H1 (cell line): Measurements from ENCODE around the gene AZGP1. TPM values are rescaled to one million over a fixed set of nuclear protein-coding genes. Genes with fewer than 3 reads are reported as not detected.

Experiments
- CTCF ChIA-PET: fragments of 300-600 bp; sonication (Branson Sonifier 250); formaldehyde crosslinking; loops from one replicate; lab custom pipeline; 2021; ENCODE audit not compliant: partially characterized antibody; lab: Charles Lee
- POLR2A ChIA-PET: fragments of 300-600 bp; sonication (Branson Sonifier 250); formaldehyde crosslinking; loops from one replicate; lab custom pipeline; 2021; ENCODE audit warnings: inconsistent platforms; ENCODE audit not compliant: partially characterized antibody; lab: Charles Lee
- DNase-seq, 2 experiments: peaks; one replicate each; pipeline versions ENCODE4 v3.0.0 to v3.0.0-alpha.2; 2010 to 2022; ENCODE audit warnings: low spot score in 2 of 2, low read depth in 1 of 2, mixed read lengths in 1 of 2
- FAIRE-seq: peaks from 2 replicates; lab custom pipeline; 2011; peaks lifted over from hg19 to GRCh38; lab: Jason Lieb, UNC
- H2AFZ ChIP-seq: 2 replicates; pipeline ENCODE4 v1.8.1; 2012; ENCODE audit warnings: low read length, inconsistent platforms
- H2AK5ac ChIP-seq: 2 replicates; pipeline ENCODE4 v1.6.1; 2013; ENCODE audit warnings: low read depth, low read length
- H2BK120ac ChIP-seq: replicated peaks from 2 replicates; pipeline ENCODE3; 2013; ENCODE audit warnings: low read depth, low read length, inconsistent platforms
- H2BK12ac ChIP-seq: 2 replicates; pipeline ENCODE4 v1.6.1; 2013; ENCODE audit warnings: low read depth, low read length
- H2BK15ac ChIP-seq: 2 replicates; pipeline ENCODE4 v1.6.1; 2013; ENCODE audit warnings: low read length
- H2BK20ac ChIP-seq: 2 replicates; pipeline ENCODE4 v1.6.1; 2013; ENCODE audit warnings: low read length
- H2BK5ac ChIP-seq: 2 replicates; pipeline ENCODE4 v1.6.1; 2013; ENCODE audit warnings: low read depth, low read length
- H3K14ac ChIP-seq: 2 replicates; pipeline ENCODE4 v1.6.1; 2013; ENCODE audit warnings: inconsistent platforms; ENCODE audit not compliant: insufficient read length
- H3K18ac ChIP-seq: 2 replicates; pipeline ENCODE4 v1.6.1; 2013; ENCODE audit warnings: low read length; ENCODE audit errors: extremely low read depth
- H3K23ac ChIP-seq: 2 replicates; pipeline ENCODE4 v1.6.1; 2013; ENCODE audit warnings: inconsistent platforms; ENCODE audit not compliant: insufficient read length
- H3K23me2 ChIP-seq: 2 replicates; pipeline ENCODE4 v1.6.1; 2013; ENCODE audit warnings: low read depth, low read length
- H3K27ac ChIP-seq: 2 replicates; pipeline ENCODE4 v1.6.1; 2011; ENCODE audit warnings: low read depth, low read length, inconsistent platforms
- H3K27me3 ChIP-seq, 4 experiments: replicated peaks in 1 of 4; 1 replicate in 1 of 4; 2 replicates in 3 of 4; pipeline versions ENCODE4 v1.6.1 to v1.8.1; 2011 to 2013; ENCODE audit warnings: low read length in 3 of 4, mild to moderate bottlenecking in 3 of 4, inconsistent platforms in 2 of 4, mixed read lengths in 2 of 4, moderate library complexity in 1 of 4; ENCODE audit not compliant: control insufficient read depth in 3 of 4, insufficient read depth in 3 of 4; ENCODE audit errors: extremely low read depth in 1 of 4
- H3K36me3 ChIP-seq, 4 experiments: 2 replicates each; pipeline versions ENCODE4 v1.6.1 to v1.8.1; 2011 to 2013; ENCODE audit warnings: mild to moderate bottlenecking in 4 of 4, low read length in 3 of 4, moderate library complexity in 2 of 4, control low read depth in 1 of 4, inconsistent platforms in 1 of 4; ENCODE audit not compliant: insufficient read depth in 4 of 4, control insufficient read depth in 2 of 4
- H3K4ac ChIP-seq: replicated peaks from 2 replicates; pipeline ENCODE3; 2013; ENCODE audit warnings: low read length, low read depth, mixed read lengths, inconsistent platforms; ENCODE audit not compliant: insufficient read length
- H3K4me1 ChIP-seq, 4 experiments: replicated peaks in 1 of 4; 1 replicate in 1 of 4; 2 replicates in 3 of 4; pipeline versions ENCODE4 v1.6.1 to v1.8.1; 2011 to 2013; ENCODE audit warnings: low read length in 3 of 4, inconsistent platforms in 2 of 4, mixed read lengths in 1 of 4; ENCODE audit not compliant: insufficient read depth in 4 of 4, control insufficient read depth in 3 of 4
- H3K4me2 ChIP-seq, 2 experiments: 2 replicates each; pipeline versions ENCODE4 v1.6.1 to v1.8.1; 2011 to 2013; ENCODE audit warnings: low read depth in 2 of 2, low read length in 2 of 2, control low read depth in 1 of 2, inconsistent platforms in 1 of 2, mild to moderate bottlenecking in 1 of 2; ENCODE audit not compliant: insufficient read depth in 1 of 2
- H3K4me3 ChIP-seq, 4 experiments: fragments of 200-600, 300-600 bp in 1 of 4; sonication (generic), shearing (Covaris generic), sonication (Bioruptor Twin) in 1 of 4; 2 replicates each; pipeline versions ENCODE4 v1.5.1 to v1.8.1; 2011 to 2016; ENCODE audit warnings: low read length in 4 of 4, low read depth in 3 of 4, control low read depth in 2 of 4, inconsistent platforms in 2 of 4, mild to moderate bottlenecking in 2 of 4, mixed read lengths in 1 of 4, moderate library complexity in 1 of 4; ENCODE audit not compliant: insufficient read depth in 2 of 4; ENCODE audit errors: extremely low read depth in 1 of 4
- H3K56ac ChIP-seq: replicated peaks from 2 replicates; pipeline ENCODE3; 2013; ENCODE audit warnings: low read depth, mild to moderate bottlenecking, mixed read lengths, low read length, inconsistent platforms; ENCODE audit not compliant: insufficient read length
- H3K79me1 ChIP-seq: 2 replicates; pipeline ENCODE4 v1.6.1; 2013; ENCODE audit warnings: low read depth, low read length, control low read depth
- H3K79me2 ChIP-seq, 2 experiments: 2 replicates each; pipeline versions ENCODE4 v1.6.1 to v1.8.1; 2012 to 2013; ENCODE audit warnings: low read length in 2 of 2, mild to moderate bottlenecking in 2 of 2, inconsistent platforms in 1 of 2; ENCODE audit not compliant: insufficient read depth in 2 of 2, control insufficient read depth in 1 of 2
- H3K9ac ChIP-seq, 4 experiments: replicated peaks in 1 of 4; 1 replicate in 1 of 4; 2 replicates in 3 of 4; pipeline versions ENCODE4 v1.6.1 to v1.8.1; 2011 to 2013; ENCODE audit warnings: low read depth in 3 of 4, low read length in 3 of 4, control low read depth in 2 of 4, mild to moderate bottlenecking in 2 of 4, moderate library complexity in 2 of 4, inconsistent platforms in 1 of 4; ENCODE audit errors: extremely low read depth in 1 of 4
- H3K9me3 ChIP-seq, 2 experiments: 2 replicates each; pipeline versions ENCODE4 v1.6.1 to v1.8.1; 2012 to 2013; ENCODE audit warnings: mild to moderate bottlenecking in 2 of 2, moderate library complexity in 2 of 2, control low read depth in 1 of 2, inconsistent platforms in 1 of 2, low read depth in 1 of 2, low read length in 1 of 2, mixed read lengths in 1 of 2; ENCODE audit not compliant: insufficient read depth in 2 of 2
- H4K20me1 ChIP-seq, 2 experiments: replicated peaks in 1 of 2; 2 replicates each; pipeline versions ENCODE3 to v1.8.1; 2011 to 2013; ENCODE audit warnings: inconsistent platforms in 2 of 2, low read length in 2 of 2, mild to moderate bottlenecking in 1 of 2; ENCODE audit not compliant: insufficient read depth in 2 of 2, control insufficient read depth in 1 of 2
- H4K5ac ChIP-seq: 2 replicates; pipeline ENCODE4 v1.6.1; 2013; ENCODE audit warnings: low read length, low read depth, mixed read lengths, inconsistent platforms; ENCODE audit not compliant: insufficient read length
- H4K8ac ChIP-seq: 2 replicates; pipeline ENCODE4 v1.8.0; 2013; ENCODE audit warnings: mild to moderate bottlenecking, moderate library complexity, low read length, inconsistent platforms; ENCODE audit not compliant: insufficient read depth; ENCODE audit errors: extremely low read depth
- H4K91ac ChIP-seq: replicated peaks from 2 replicates; pipeline ENCODE3; 2013; ENCODE audit warnings: low read length, mixed read lengths, inconsistent platforms; ENCODE audit not compliant: insufficient read length
- WGBS, 2 experiments: shearing (Covaris generic) in 1 of 2; methylation state at CpG; one replicate each; pipeline versions ENCODE4 v1.1.6 to v1.1.7; 2013 to 2015; ENCODE audit warnings: low lambda C conversion rate in 2 of 2, mixed read lengths in 2 of 2, inconsistent platforms in 1 of 2, low coverage in 1 of 2, missing lambda C conversion rate in 1 of 2; ENCODE audit not compliant: insufficient replicate concordance in 2 of 2, insufficient coverage in 1 of 2, insufficient read length in 1 of 2; ENCODE audit errors: extremely low coverage in 1 of 2, missing lambda C conversion rate in 1 of 2; 5-methylcytosine and 5-hydroxymethylcytosine counted together
- polyA plus RNA-seq, 7 experiments: library from polyadenylated mRNA; depleted of rRNA in 3 of 7; stranded (reverse) in 5 of 7; unstranded in 2 of 7; fragments of >200 nt in 5 of 7; fragments of 200-250 nt in 2 of 7; gene quantifications; 1 replicate in 5 of 7; 2 replicates in 1 of 7; 4 replicates in 1 of 7; pipeline versions ENCODE4 v1.2.1 to v1.2.3, GENCODE V29; 2011 to 2013; ENCODE audit warnings: missing spikeins in 2 of 7, mixed read lengths in 2 of 7
- total RNA-seq: library from RNA; stranded (reverse); fragmentation: NEBNext Ultra II Directional; extraction: Animal tissue kit (Norgen Biotek cat#: 25700); gene quantifications from 2 replicates; pipeline ENCODE4 v1.2.1, GENCODE V29; 2021

AZGP1 gene
- total and polyA plus RNA-seq, 2 of the 8 experiments (the other 6 are each of a cell fraction or from before 2014, with no cell fraction given), result 0.52 to 0.68 TPM

GRCh38 chr7:99969298-99969697 lies 6.5 kb downstream of the AZGP1 start:
- CTCF ChIA-PET, result interaction anchor here (0.6 to 3.9 kb wide), 5 partner anchors 9 to 531 kb away, joined by 3 to 16 read pairs (median 3); partner anchors contain the start of gene PTCD1

More at GRCh38 chr7:99969298-99969697, 6.5 kb downstream of the AZGP1 start:
- no peak overlapping the region for H3K14ac ChIP-seq
- no peak overlapping the region for H3K27ac ChIP-seq
- H2BK12ac ChIP-seq, result no peak overlapping the region
- no peaks in the 10 kb centered on the region for H3K4me1 ChIP-seq
- no peaks in the 10 kb centered on the region for H3K79me2 ChIP-seq
- H4K5ac ChIP-seq, result no peak overlapping the region
- no peak overlapping the region for H2BK120ac ChIP-seq
- H3K4ac ChIP-seq, result no peak overlapping the region
- DNase-seq, result no peak
- H2BK5ac ChIP-seq, result no peak overlapping the region
- H3K4me3 ChIP-seq, result no peak overlapping the region
- 88% methylated on average over 3 of the region's 3 CpGs; no CpG with 5 or more reads in 1 of the 2 experiments for WGBS, 2 experiments
- no peaks in the 10 kb centered on the region for H3K27me3 ChIP-seq
- H3K36me3 ChIP-seq, result no peaks in the 10 kb centered on the region
- no peak overlapping the region for H2BK15ac ChIP-seq
- no peaks in the 10 kb centered on the region for H3K23me2 ChIP-seq
- H3K9ac ChIP-seq, result no peak overlapping the region
- no peak overlapping the region for H3K4me2 ChIP-seq
- no peak overlapping the region for H3K56ac ChIP-seq
- H4K91ac ChIP-seq, result no peak overlapping the region
- H4K20me1 ChIP-seq, result no peaks in the 10 kb centered on the region
- H2AFZ ChIP-seq, result no peak overlapping the region
- no peaks in the 10 kb centered on the region for H3K9me3 ChIP-seq
- no peak overlapping the region for H2AK5ac ChIP-seq
- H4K8ac ChIP-seq, result no peak overlapping the region
- no peaks in the 10 kb centered on the region for H3K79me1 ChIP-seq
- no peak overlapping the region for H3K18ac ChIP-seq
- no peak for FAIRE-seq
- POLR2A ChIA-PET, result interaction anchor here (0.7 to 1.2 kb wide), 4 partner anchors 25 to 1195 kb away, joined by 3 read pairs; no protein-coding TSS in a partner anchor
- no peak overlapping the region for H2BK20ac ChIP-seq
- H3K23ac ChIP-seq, result no peak overlapping the region
